ENCODE measurements around the gene HADH. TPM values are rescaled to one million over a fixed set of nuclear protein-coding genes. Genes with fewer than 3 reads are reported as not detected.

The HADH gene
- total and polyA plus RNA-seq, 4 donors, result 27.5 to 140 (median 94.3) TPM

DNA sequence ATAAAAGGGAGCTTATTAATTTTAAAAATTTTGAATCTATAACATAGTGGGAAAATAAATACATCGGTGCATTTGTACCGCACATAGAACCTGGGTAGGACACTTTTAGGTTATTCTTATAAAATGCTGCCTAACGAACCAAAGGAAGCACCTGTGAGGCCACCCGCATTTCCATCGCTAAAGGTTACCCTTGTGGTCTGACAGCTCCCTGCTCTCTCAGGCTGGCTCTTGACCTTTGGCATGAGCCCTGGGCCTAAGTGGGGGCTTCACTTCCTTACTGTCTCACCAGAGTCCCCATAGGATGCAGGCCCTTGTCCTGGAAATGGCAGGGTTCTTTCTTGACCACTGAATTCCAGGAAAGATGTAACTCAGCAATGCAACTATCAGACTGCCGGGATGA, 46.0 kb downstream of the HADH start:
- H3K27me3 ChIP-seq (ENCODE audit: control insufficient read depth in 4 of 4, insufficient read depth in 4 of 4, low read length in 3 of 4), result no peaks in the 10 kb centered on the region
- no peak overlapping the region for H3K27ac ChIP-seq (ENCODE audit: low read depth in 1 of 2, low read length in 2 of 2)
- 86% methylated on average over 6 of the region's 6 CpGs for WGBS
- H3K36me3 ChIP-seq (ENCODE audit: control insufficient read depth in 4 of 4, insufficient read depth in 3 of 4, low read depth in 1 of 4, low read length in 3 of 4), result peaks cover 6 to 39% (median 36%) of the 10 kb centered on the region in 4 donors
- no peaks in the 10 kb centered on the region for H3K9me3 ChIP-seq (ENCODE audit: control insufficient read depth in 4 of 4, low read length in 3 of 4)
- TF ChIP-seq, protein P1, sequence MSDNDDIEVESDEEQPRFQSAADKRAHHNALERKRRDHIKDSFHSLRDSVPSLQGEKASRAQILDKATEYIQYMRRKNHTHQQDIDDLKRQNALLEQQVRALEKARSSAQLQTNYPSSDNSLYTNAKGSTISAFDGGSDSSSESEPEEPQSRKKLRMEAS (IDR thresholded peaks at IDR 0.05), result no peak
- no peak for TF ChIP-seq GABPA (IDR thresholded peaks at IDR 0.05 in 1 of 2, conservative IDR thresholded peaks at IDR 0.05 in 1 of 2)
- no peak for TF ChIP-seq NR2F2 (IDR thresholded peaks at IDR 0.05)
- no peak for TF ChIP-seq TAF1 (conservative IDR thresholded peaks at IDR 0.05)
- TF ChIP-seq, protein P2, sequence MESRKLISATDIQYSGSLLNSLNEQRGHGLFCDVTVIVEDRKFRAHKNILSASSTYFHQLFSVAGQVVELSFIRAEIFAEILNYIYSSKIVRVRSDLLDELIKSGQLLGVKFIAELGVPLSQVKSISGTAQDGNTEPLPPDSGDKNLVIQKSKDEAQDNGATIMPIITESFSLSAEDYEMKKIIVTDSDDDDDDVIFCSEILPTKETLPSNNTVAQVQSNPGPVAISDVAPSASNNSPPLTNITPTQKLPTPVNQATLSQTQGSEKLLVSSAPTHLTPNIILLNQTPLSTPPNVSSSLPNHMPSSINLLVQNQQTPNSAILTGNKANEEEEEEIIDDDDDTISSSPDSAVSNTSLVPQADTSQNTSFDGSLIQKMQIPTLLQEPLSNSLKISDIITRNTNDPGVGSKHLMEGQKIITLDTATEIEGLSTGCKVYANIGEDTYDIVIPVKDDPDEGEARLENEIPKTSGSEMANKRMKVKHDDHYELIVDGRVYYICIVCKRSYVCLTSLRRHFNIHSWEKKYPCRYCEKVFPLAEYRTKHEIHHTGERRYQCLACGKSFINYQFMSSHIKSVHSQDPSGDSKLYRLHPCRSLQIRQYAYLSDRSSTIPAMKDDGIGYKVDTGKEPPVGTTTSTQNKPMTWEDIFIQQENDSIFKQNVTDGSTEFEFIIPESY (IDR thresholded peaks at IDR 0.05), result no peak
- TF ChIP-seq HNF4A (conservative IDR thresholded peaks at IDR 0.05), result no peak
- TF ChIP-seq JUND (IDR thresholded peaks at IDR 0.05), result no peak
- TF ChIP-seq, protein P3, sequence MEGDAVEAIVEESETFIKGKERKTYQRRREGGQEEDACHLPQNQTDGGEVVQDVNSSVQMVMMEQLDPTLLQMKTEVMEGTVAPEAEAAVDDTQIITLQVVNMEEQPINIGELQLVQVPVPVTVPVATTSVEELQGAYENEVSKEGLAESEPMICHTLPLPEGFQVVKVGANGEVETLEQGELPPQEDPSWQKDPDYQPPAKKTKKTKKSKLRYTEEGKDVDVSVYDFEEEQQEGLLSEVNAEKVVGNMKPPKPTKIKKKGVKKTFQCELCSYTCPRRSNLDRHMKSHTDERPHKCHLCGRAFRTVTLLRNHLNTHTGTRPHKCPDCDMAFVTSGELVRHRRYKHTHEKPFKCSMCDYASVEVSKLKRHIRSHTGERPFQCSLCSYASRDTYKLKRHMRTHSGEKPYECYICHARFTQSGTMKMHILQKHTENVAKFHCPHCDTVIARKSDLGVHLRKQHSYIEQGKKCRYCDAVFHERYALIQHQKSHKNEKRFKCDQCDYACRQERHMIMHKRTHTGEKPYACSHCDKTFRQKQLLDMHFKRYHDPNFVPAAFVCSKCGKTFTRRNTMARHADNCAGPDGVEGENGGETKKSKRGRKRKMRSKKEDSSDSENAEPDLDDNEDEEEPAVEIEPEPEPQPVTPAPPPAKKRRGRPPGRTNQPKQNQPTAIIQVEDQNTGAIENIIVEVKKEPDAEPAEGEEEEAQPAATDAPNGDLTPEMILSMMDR (IDR thresholded peaks at IDR 0.05; ENCODE audit: low read depth, low read length, missing input control), result no peak
- H3K4me3 ChIP-seq (ENCODE audit: low read depth in 1 of 3, low read length in 3 of 3), result no peak overlapping the region
- no peaks in the 10 kb centered on the region for H3K4me1 ChIP-seq (ENCODE audit: control insufficient read depth in 4 of 4, insufficient read depth in 4 of 4, low read length in 3 of 4)
- no peak for DNase-seq (ENCODE audit: low spot score)
- no peak overlapping the region for H3K9ac ChIP-seq (ENCODE audit: low read depth in 1 of 2, low read length in 2 of 2)

DNA sequence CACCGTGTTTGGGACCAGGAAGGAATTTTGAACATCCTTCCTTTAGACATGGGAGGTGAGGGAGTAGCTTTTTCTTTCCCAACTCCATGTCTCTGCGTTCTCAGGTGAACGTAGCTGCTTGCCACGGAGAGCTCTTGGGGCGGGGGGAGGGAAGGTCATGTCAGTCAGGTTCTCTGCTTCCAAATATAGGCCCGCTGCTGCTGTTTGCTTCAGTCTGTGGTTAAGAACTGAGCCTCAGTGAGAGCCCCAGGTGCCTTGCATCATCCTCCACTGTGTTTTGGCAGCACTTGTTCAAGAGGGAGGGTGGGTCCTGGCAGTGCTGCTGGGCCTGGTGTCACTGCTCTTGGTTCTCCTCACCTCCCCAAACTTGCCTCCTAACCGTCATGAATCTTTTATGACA, 46.5 kb downstream of the HADH start:
- H3K36me3 ChIP-seq (ENCODE audit: control insufficient read depth in 4 of 4, insufficient read depth in 3 of 4, low read depth in 1 of 4, low read length in 3 of 4), result peaks cover 6 to 37% (median 33%) of the 10 kb centered on the region in 4 donors
- TF ChIP-seq NR2F2 (IDR thresholded peaks at IDR 0.05) (no peak), SP1 (IDR thresholded peaks at IDR 0.05) (no peak), JUND (IDR thresholded peaks at IDR 0.05) (no peak), FOXA2 (IDR thresholded peaks at IDR 0.05) (no peak), HNF4A (conservative IDR thresholded peaks at IDR 0.05) (no peak), HNF4G (IDR thresholded peaks at IDR 0.05) (no peak), FOXA1 (IDR thresholded peaks at IDR 0.05) (no peak), RXRA (IDR thresholded peaks at IDR 0.05) (no peak), RAD21 (IDR thresholded peaks at IDR 0.05) (no peak), TAF1 (conservative IDR thresholded peaks at IDR 0.05) (no peak), GABPA (IDR thresholded peaks at IDR 0.05 in 1 of 2, conservative IDR thresholded peaks at IDR 0.05 in 1 of 2) (no peak), EGR1 (IDR thresholded peaks at IDR 0.05; ENCODE audit: low read depth in 2 of 2) (no peak), YY1 (IDR thresholded peaks at IDR 0.05) (no peak)
- TF ChIP-seq, protein P4, sequence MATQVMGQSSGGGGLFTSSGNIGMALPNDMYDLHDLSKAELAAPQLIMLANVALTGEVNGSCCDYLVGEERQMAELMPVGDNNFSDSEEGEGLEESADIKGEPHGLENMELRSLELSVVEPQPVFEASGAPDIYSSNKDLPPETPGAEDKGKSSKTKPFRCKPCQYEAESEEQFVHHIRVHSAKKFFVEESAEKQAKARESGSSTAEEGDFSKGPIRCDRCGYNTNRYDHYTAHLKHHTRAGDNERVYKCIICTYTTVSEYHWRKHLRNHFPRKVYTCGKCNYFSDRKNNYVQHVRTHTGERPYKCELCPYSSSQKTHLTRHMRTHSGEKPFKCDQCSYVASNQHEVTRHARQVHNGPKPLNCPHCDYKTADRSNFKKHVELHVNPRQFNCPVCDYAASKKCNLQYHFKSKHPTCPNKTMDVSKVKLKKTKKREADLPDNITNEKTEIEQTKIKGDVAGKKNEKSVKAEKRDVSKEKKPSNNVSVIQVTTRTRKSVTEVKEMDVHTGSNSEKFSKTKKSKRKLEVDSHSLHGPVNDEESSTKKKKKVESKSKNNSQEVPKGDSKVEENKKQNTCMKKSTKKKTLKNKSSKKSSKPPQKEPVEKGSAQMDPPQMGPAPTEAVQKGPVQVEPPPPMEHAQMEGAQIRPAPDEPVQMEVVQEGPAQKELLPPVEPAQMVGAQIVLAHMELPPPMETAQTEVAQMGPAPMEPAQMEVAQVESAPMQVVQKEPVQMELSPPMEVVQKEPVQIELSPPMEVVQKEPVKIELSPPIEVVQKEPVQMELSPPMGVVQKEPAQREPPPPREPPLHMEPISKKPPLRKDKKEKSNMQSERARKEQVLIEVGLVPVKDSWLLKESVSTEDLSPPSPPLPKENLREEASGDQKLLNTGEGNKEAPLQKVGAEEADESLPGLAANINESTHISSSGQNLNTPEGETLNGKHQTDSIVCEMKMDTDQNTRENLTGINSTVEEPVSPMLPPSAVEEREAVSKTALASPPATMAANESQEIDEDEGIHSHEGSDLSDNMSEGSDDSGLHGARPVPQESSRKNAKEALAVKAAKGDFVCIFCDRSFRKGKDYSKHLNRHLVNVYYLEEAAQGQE (IDR thresholded peaks at IDR 0.05), result no peak
- TF ChIP-seq, protein P5, sequence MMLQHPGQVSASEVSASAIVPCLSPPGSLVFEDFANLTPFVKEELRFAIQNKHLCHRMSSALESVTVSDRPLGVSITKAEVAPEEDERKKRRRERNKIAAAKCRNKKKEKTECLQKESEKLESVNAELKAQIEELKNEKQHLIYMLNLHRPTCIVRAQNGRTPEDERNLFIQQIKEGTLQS (IDR thresholded peaks at IDR 0.05), result no peak
- TF ChIP-seq, protein P3 (IDR thresholded peaks at IDR 0.05; ENCODE audit: low read depth, low read length, missing input control), result no peak
- TF ChIP-seq, protein P2 (IDR thresholded peaks at IDR 0.05), result no peak
- TF ChIP-seq, protein P1 (IDR thresholded peaks at IDR 0.05), result no peak
- no peak overlapping the region for H3K4me3 ChIP-seq (ENCODE audit: low read depth in 1 of 3, low read length in 3 of 3)
- DNase-seq (ENCODE audit: low spot score), result no peak
- H3K27me3 ChIP-seq (ENCODE audit: control insufficient read depth in 4 of 4, insufficient read depth in 4 of 4, low read length in 3 of 4), result no peaks in the 10 kb centered on the region
- no peaks in the 10 kb centered on the region for H3K9me3 ChIP-seq (ENCODE audit: control insufficient read depth in 4 of 4, low read length in 3 of 4)
- WGBS, result 93% methylated on average over 7 of the region's 7 CpGs
- H3K27ac ChIP-seq (ENCODE audit: low read depth in 1 of 2, low read length in 2 of 2), result no peak overlapping the region
- no peaks in the 10 kb centered on the region for H3K4me1 ChIP-seq (ENCODE audit: control insufficient read depth in 4 of 4, insufficient read depth in 4 of 4, low read length in 3 of 4)
- no peak overlapping the region for H3K9ac ChIP-seq (ENCODE audit: low read depth in 1 of 2, low read length in 2 of 2)

All from liver (tissue), 9 donors.